MM.1S (cell line): ENCODE results near the gene SLC19A2.

Experiments used
- DNase-seq: peaks from one replicate; pipeline ENCODE4 v3.0.0-alpha.2; 2015
- H2AFZ ChIP-seq: fragments of 300-600 bp; sonication (generic); 2 replicates; pipeline ENCODE4 v1.6.0; 2016; ENCODE audit warnings: antibody characterized with exemption, low read length
- H3F3A ChIP-seq: fragments of 300-600 bp; sonication (generic); 2 replicates; pipeline ENCODE4 v1.6.1; 2016; ENCODE audit warnings: mild to moderate bottlenecking, antibody characterized with exemption, low read length, moderate library complexity, mixed read lengths; ENCODE audit not compliant: insufficient read depth
- H3K27ac ChIP-seq: fragments of 300-600 bp; sonication (generic); 2 replicates; pipeline ENCODE4 v1.5.1; 2016; ENCODE audit warnings: mild to moderate bottlenecking, low read length
- H3K27me3 ChIP-seq: fragments of 300-600 bp; sonication (generic); replicated peaks from 2 replicates; pipeline ENCODE4 v1.6.0; 2016; ENCODE audit warnings: low read length; ENCODE audit not compliant: insufficient read depth
- H3K36me3 ChIP-seq: fragments of 300-600 bp; sonication (generic); replicated peaks from 2 replicates; pipeline ENCODE4 v1.6.1; 2016; ENCODE audit warnings: mild to moderate bottlenecking, low read length, mixed read lengths; ENCODE audit not compliant: insufficient read depth
- H3K4me1 ChIP-seq: fragments of 300-600 bp; sonication (generic); 2 replicates; pipeline ENCODE4 v1.6.1; 2016; ENCODE audit warnings: low read length, mixed read lengths
- H3K4me2 ChIP-seq: fragments of 300-600 bp; sonication (generic); 2 replicates; pipeline ENCODE4 v1.6.0; 2016; ENCODE audit warnings: low read depth, low read length
- H3K4me3 ChIP-seq: fragments of 300-600 bp; sonication (generic); 2 replicates; pipeline ENCODE4 v1.5.1; 2016; ENCODE audit warnings: low read length, mixed read lengths
- H3K79me2 ChIP-seq: fragments of 300-600 bp; sonication (generic); 2 replicates; pipeline ENCODE4 v1.6.1; 2016; ENCODE audit warnings: mixed run types, low read length, mixed read lengths
- H3K9ac ChIP-seq: fragments of 300-600 bp; sonication (generic); 2 replicates; pipeline ENCODE4 v1.6.1; 2016; ENCODE audit warnings: low read length, mixed read lengths
- H3K9me2 ChIP-seq: fragments of 300-600 bp; sonication (generic); replicated peaks from 2 replicates; pipeline ENCODE4 v1.6.1; 2016; ENCODE audit warnings: mild to moderate bottlenecking, low read length, mixed read lengths; ENCODE audit not compliant: insufficient read depth
- H3K9me3 ChIP-seq: fragments of 300-600 bp; sonication (generic); replicated peaks from 2 replicates; pipeline ENCODE4 v1.6.1; 2016; ENCODE audit warnings: mild to moderate bottlenecking, low read length, mixed read lengths; ENCODE audit not compliant: insufficient read depth
- H4K20me1 ChIP-seq: fragments of 300-600 bp; sonication (generic); 2 replicates; pipeline ENCODE4 v1.6.1; 2016; ENCODE audit warnings: mild to moderate bottlenecking, low read length, moderate library complexity, mixed read lengths; ENCODE audit not compliant: insufficient read depth
- EZH2 ChIP-seq: fragments of 300-600 bp; sonication (generic); optimal IDR thresholded peaks from 2 replicates; pipeline ENCODE3; 2017; ENCODE audit warnings: low read depth, mild to moderate bottlenecking, antibody characterized with exemption, low read length, mixed read lengths
- EZH2phosphoT487 ChIP-seq: fragments of 300-600 bp; sonication (generic); IDR thresholded peaks from 2 replicates; pipeline ENCODE4 v1.6.1; 2018; ENCODE audit warnings: antibody characterized with exemption, low read length
- TF ChIP-seq, protein P1 (sequence below): fragments of 300-600 bp; sonication (generic); IDR thresholded peaks from 2 replicates; pipeline ENCODE4 v1.5.1; 2016; ENCODE audit warnings: antibody characterized with exemption, low read length, mixed read lengths

Gene SLC19A2

GRCh38 chr1:169427081-169427641, 58.6 kb downstream of the SLC19A2 start, which contains the start of gene CCDC181:
Gene CCDC181 (minus strand): TSS chr1:169427474. CDS start chr1:169424927, 2,547 bp downstream.
- H3K9ac ChIP-seq, result peak within 1 kb of the TSS; percentile 24; the same call in 1 of the 2 replicates
- no peaks in the 10 kb centered on the region for H3K4me1 ChIP-seq
- no peaks in the 10 kb centered on the region for H3F3A ChIP-seq
- H3K27ac ChIP-seq, result no peak within 1 kb of the TSS
- no peaks in the 10 kb centered on the region for H4K20me1 ChIP-seq
- no peaks in the 10 kb centered on the region for H3K79me2 ChIP-seq
- H3K4me3 ChIP-seq, result peak within 1 kb of the TSS; percentile 51
- peak within 1 kb of the TSS; percentile 43 for H3K4me2 ChIP-seq
- peak within 1 kb of the TSS; percentile 67 for H2AFZ ChIP-seq
- no peaks in the 10 kb centered on the region for H3K9me2 ChIP-seq
- H3K9me3 ChIP-seq, result no peaks in the 10 kb centered on the region
- TF ChIP-seq EZH2, result no peak
- no peak for TF ChIP-seq EZH2phosphoT487
- TF ChIP-seq, protein P1, sequence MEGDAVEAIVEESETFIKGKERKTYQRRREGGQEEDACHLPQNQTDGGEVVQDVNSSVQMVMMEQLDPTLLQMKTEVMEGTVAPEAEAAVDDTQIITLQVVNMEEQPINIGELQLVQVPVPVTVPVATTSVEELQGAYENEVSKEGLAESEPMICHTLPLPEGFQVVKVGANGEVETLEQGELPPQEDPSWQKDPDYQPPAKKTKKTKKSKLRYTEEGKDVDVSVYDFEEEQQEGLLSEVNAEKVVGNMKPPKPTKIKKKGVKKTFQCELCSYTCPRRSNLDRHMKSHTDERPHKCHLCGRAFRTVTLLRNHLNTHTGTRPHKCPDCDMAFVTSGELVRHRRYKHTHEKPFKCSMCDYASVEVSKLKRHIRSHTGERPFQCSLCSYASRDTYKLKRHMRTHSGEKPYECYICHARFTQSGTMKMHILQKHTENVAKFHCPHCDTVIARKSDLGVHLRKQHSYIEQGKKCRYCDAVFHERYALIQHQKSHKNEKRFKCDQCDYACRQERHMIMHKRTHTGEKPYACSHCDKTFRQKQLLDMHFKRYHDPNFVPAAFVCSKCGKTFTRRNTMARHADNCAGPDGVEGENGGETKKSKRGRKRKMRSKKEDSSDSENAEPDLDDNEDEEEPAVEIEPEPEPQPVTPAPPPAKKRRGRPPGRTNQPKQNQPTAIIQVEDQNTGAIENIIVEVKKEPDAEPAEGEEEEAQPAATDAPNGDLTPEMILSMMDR, result no peak
- H3K36me3 ChIP-seq, result no peaks in the 10 kb centered on the region
- peak; percentile 53 for DNase-seq
- no peaks in the 10 kb centered on the region for H3K27me3 ChIP-seq

DNA sequence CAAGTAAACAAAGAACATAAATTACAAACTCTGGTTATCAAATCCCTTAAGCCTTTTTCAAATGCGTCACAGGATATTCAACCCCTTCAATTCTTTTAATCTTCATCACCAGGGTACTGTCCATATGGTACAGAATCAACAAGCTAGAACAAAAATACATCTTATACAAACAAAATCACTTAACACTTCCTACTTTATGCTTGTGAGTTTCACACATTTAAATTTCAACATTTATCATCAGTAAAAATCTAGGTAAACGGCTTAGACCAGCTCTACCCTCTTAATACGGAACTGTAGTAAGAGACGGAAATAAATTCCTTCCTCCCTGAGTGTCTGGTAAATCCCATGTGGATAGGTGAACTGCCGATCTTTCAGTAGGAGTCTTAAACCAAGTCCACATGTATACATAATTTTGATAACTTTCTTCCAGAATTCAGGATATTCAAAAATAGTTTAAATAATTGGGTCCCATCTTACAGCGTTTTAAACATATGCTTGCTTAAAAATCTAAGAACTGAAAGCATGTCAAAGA, 59.5 kb downstream of the SLC19A2 start:
- Histone ChIP-seq H3K9me3 (no peaks in the 10 kb centered on the region), H3K4me1 (no peaks in the 10 kb centered on the region), H3K4me3 (no peak overlapping the region), H3K9ac (no peak overlapping the region), H3K27me3 (no peaks in the 10 kb centered on the region), H3K4me2 (no peak overlapping the region), H3K36me3 (no peaks in the 10 kb centered on the region), H3K9me2 (no peaks in the 10 kb centered on the region), H3K79me2 (no peaks in the 10 kb centered on the region), H4K20me1 (no peaks in the 10 kb centered on the region), H3K27ac (no peak overlapping the region), H3F3A (no peaks in the 10 kb centered on the region), H2AFZ (no peak overlapping the region)
- no peak for DNase-seq
- TF ChIP-seq, protein P1, result no peak
- TF ChIP-seq EZH2phosphoT487, result no peak
- no peak for TF ChIP-seq EZH2

GRCh38 chr1:169421309-169421708, 64.4 kb downstream of the SLC19A2 start:
- Histone ChIP-seq H3K4me1 (no peaks in the 10 kb centered on the region), H3F3A (no peaks in the 10 kb centered on the region), H4K20me1 (no peaks in the 10 kb centered on the region), H3K4me2 (no peak overlapping the region), H3K4me3 (no peak overlapping the region), H3K36me3 (no peaks in the 10 kb centered on the region), H3K27me3 (no peaks in the 10 kb centered on the region), H2AFZ (no peak overlapping the region), H3K27ac (no peak overlapping the region), H3K9ac (no peak overlapping the region), H3K79me2 (no peaks in the 10 kb centered on the region), H3K9me3 (no peaks in the 10 kb centered on the region), H3K9me2 (no peaks in the 10 kb centered on the region)
- TF ChIP-seq EZH2phosphoT487 (no peak), EZH2 (no peak)
- TF ChIP-seq, protein P1, result no peak
- no peak for DNase-seq
